ENCODE data around the gene LPP. TPM values are rescaled to one million over a fixed set of nuclear protein-coding genes. Genes with fewer than 3 reads are reported as not detected.

The LPP gene
- total and polyA plus RNA-seq, 9 of the 15 experiments (the other 6 are each of a cell fraction or from before 2014, with no cell fraction given): 0.07 to 0.18 TPM; not detected in 7

- no TSS peak for BruUV-seq (replicated peaks)
- Histone ChIP-seq H3K9ac (ENCODE audit: insufficient read depth in 1 of 2, low read depth in 2 of 2, low read length in 2 of 2) (no peak overlapping the region), H3K4me3 (no peak overlapping the region), H3K27ac (ENCODE audit: extremely low read depth, low read depth, low read length) (no peak overlapping the region), H2AFZ (ENCODE audit: low read depth, low read length) (no peak overlapping the region), H4K20me1 (replicated peaks; ENCODE audit: control insufficient read depth, insufficient read depth, low read length) (no peaks in the 10 kb centered on the region), H3K36me3 (ENCODE audit: control insufficient read depth, insufficient read depth, low read length) (no peaks in the 10 kb centered on the region), H3K4me2 (ENCODE audit: insufficient read depth, low read length) (no peak overlapping the region), H3K9me1 (ENCODE audit: control insufficient read depth, insufficient read depth, low read length) (no peaks in the 10 kb centered on the region), H3K4me1 (replicated peaks in 1 of 2; ENCODE audit: control insufficient read depth in 2 of 2, insufficient read depth in 2 of 2, low read length in 2 of 2) (no peaks in the 10 kb centered on the region), H3K27me3 (ENCODE audit: control insufficient read depth in 2 of 2, insufficient read depth in 2 of 2, low read length in 2 of 2) (no peaks in the 10 kb centered on the region), H3K79me2 (ENCODE audit: control insufficient read depth, insufficient read depth, low read length) (no peaks in the 10 kb centered on the region), H3K9me3 (replicated peaks; ENCODE audit: control insufficient read depth, insufficient read depth, low read depth, low read length) (no peaks in the 10 kb centered on the region)
- FAIRE-seq (no peak), DNase-seq (ENCODE audit: extremely low read depth in 1 of 4, low spot score in 3 of 4) (no peak), ATAC-seq (no peak)
- intact Hi-C loops (cut with micrococcal nuclease) (no loop called here), in situ Hi-C loops (cut with MboI) (no loop called here)
- ChIA-PET CTCF (ENCODE audit: low intra/inter-chr PET ratio) (no interaction called here), POLR2A (no interaction called here)
- 0% methylated on average over 1 of the region's 1 CpG for WGBS (ENCODE audit: insufficient coverage, low coverage, missing lambda C conversion rate)
- TF ChIP-seq SNRNP70 (optimal IDR thresholded peaks at IDR 0.05; ENCODE audit: low read depth, low read length): no peak
- TF ChIP-seq RBM17 (IDR thresholded peaks at IDR 0.05; ENCODE audit: borderline replicate concordance, low read depth, low read length): no peak
- no peak for TF ChIP-seq CREB3L1 (IDR thresholded peaks at IDR 0.05; ENCODE audit: borderline replicate concordance, low read depth)
- TF ChIP-seq KAT2B (IDR thresholded peaks at IDR 0.05; ENCODE audit: low read depth, low read length): no peak
- TF ChIP-seq ZHX1 (conservative IDR thresholded peaks at IDR 0.05; ENCODE audit: low read length): no peak
- TF ChIP-seq FOSL1 (tag; conservative IDR thresholded peaks at IDR 0.05): no peak
- TF ChIP-seq HINFP (tag; conservative IDR thresholded peaks at IDR 0.05; ENCODE audit: low read depth): no peak
- TF ChIP-seq ETS1 (conservative IDR thresholded peaks at IDR 0.05; ENCODE audit: control insufficient read depth, low read depth, low read length): no peak
- no peak for TF ChIP-seq MYC (IDR thresholded peaks at IDR 0.05; ENCODE audit: low read depth, low read length)
- TF ChIP-seq MYC (CRISPR knock-in tag; IDR thresholded peaks at IDR 0.05; ENCODE audit: borderline replicate concordance, low read depth): no peak
- no peak for TF ChIP-seq SFPQ (IDR thresholded peaks at IDR 0.05; ENCODE audit: low read depth, low read length)
- no peak for TF ChIP-seq NCOR1 (IDR thresholded peaks at IDR 0.05)
Observed at GRCh38 chr3:188776447-188776846, 622.5 kb downstream of the LPP start.

All from K562 (cell line).